GM12878 (cell line): Measurements from ENCODE around the gene GRN. TPM values are rescaled to one million over a fixed set of nuclear protein-coding genes. Genes with fewer than 3 reads are reported as not detected.

Experiments
- ATAC-seq: fragments of 200-7000 bp; cut with Tn5 transposase; 3 replicates; pipeline ENCODE4 v1.9.1; 2020; ENCODE audit warnings: mild to moderate bottlenecking, moderate library complexity
- BruUV-seq: library from RNA; stranded (reverse); fragments of 400-500 nt; replicated peaks from 2 replicates; lab custom pipeline; 2021; lab: Mats Ljungman, UMichigan
- CTCF ChIA-PET: fragments of 300-600 bp; sonication (Branson Sonifier 250); formaldehyde crosslinking; extraction: SDS; loops from one replicate; lab custom pipeline; 2021; ENCODE audit warnings: inconsistent platforms; lab: Yijun Ruan, JAX
- POLR2A ChIA-PET: fragments of 350-600 bp; formaldehyde crosslinking; extraction: SDS; loops from one replicate; lab custom pipeline; 2021; ENCODE audit warnings: inconsistent platforms; lab: Charles Lee
- RAD21 ChIA-PET: fragments of 300-600 bp; sonication (Branson Sonifier 250); formaldehyde crosslinking; loops from one replicate; lab custom pipeline; 2023; ENCODE audit warnings: antibody characterized with exemption; ENCODE audit not compliant: unreplicated experiment; lab: Charles Lee
- SMC1A ChIA-PET: fragments of 300-600 bp; sonication (Branson Sonifier 250); formaldehyde crosslinking; loops from one replicate; lab custom pipeline; 2023; ENCODE audit not compliant: unreplicated experiment, uncharacterized antibody; lab: Charles Lee
- DNase-seq: peaks from one replicate; pipeline ENCODE4 v3.0.0-alpha.2; 2011; ENCODE audit warnings: low read depth, low spot score
- FAIRE-seq: peaks from 3 replicates; lab custom pipeline; 2011; peaks lifted over from hg19 to GRCh38; lab: Jason Lieb, UNC
- H2AFZ ChIP-seq: 2 replicates; pipeline ENCODE4 v1.6.0; 2011; ENCODE audit warnings: low read depth, low read length, control low read depth; ENCODE audit not compliant: control insufficient read depth
- H3K27ac ChIP-seq: 2 replicates; pipeline ENCODE4 v1.5.1; 2011; ENCODE audit warnings: control low read depth; ENCODE audit not compliant: control insufficient read depth, insufficient read depth
- H3K27me3 ChIP-seq, 2 experiments: replicated peaks in 1 of 2; 2 replicates each; pipeline versions ENCODE4 v1.6.0 to v1.6.1; 2011; ENCODE audit warnings: low read length in 1 of 2; ENCODE audit not compliant: control insufficient read depth in 2 of 2, insufficient read depth in 2 of 2
- H3K36me3 ChIP-seq, 2 experiments: 2 replicates each; pipeline ENCODE4 v1.5.1; 2011; ENCODE audit warnings: low read length in 1 of 2; ENCODE audit not compliant: control insufficient read depth in 2 of 2, insufficient read depth in 2 of 2
- H3K4me1 ChIP-seq: 2 replicates; pipeline ENCODE4 v1.6.1; 2011; ENCODE audit warnings: mild to moderate bottlenecking, low read length, moderate library complexity, mixed read lengths; ENCODE audit not compliant: control insufficient read depth, insufficient read depth
- H3K4me2 ChIP-seq: 2 replicates; pipeline ENCODE4 v1.6.0; 2011; ENCODE audit warnings: control low read depth; ENCODE audit not compliant: control insufficient read depth, insufficient read depth
- H3K4me3 ChIP-seq: fragments of 200-600 bp; sonication (generic); 2 replicates; pipeline ENCODE4 v1.5.1; 2016
- H3K79me2 ChIP-seq: 2 replicates; pipeline ENCODE4 v1.6.0; 2011; ENCODE audit warnings: low read length; ENCODE audit not compliant: control insufficient read depth, insufficient read depth
- H3K9ac ChIP-seq: 2 replicates; pipeline ENCODE4 v1.8.0; 2011; ENCODE audit warnings: low read length, control low read depth, mixed read lengths; ENCODE audit not compliant: control insufficient read depth, insufficient read depth
- H3K9me3 ChIP-seq: replicated peaks from 3 replicates; pipeline ENCODE4 v1.5.1; 2011; ENCODE audit warnings: mild to moderate bottlenecking, low read length; ENCODE audit not compliant: control insufficient read depth, insufficient read depth
- H4K20me1 ChIP-seq: 2 replicates; pipeline ENCODE4 v1.6.0; 2011; ENCODE audit not compliant: control insufficient read depth, insufficient read depth
- BRCA1 ChIP-seq: IDR thresholded peaks from 2 replicates; pipeline ENCODE4 v1.6.1; 2011; ENCODE audit warnings: low read depth, low read length, improper control_type of control experiment
- EGR1 ChIP-seq, 2 experiments: IDR thresholded peaks; 1 replicate in 1 of 2; 2 replicates in 1 of 2; pipeline ENCODE4 v1.6.1; 2011 to 2012; ENCODE audit warnings: low read depth in 2 of 2, low read length in 2 of 2, borderline replicate concordance in 1 of 2, mild to moderate bottlenecking in 1 of 2, moderate library complexity in 1 of 2
- MEF2B ChIP-seq: fragments of 450-650 bp; IDR thresholded peaks from 2 replicates; pipeline ENCODE4 v1.6.1; 2018; ENCODE audit warnings: mild to moderate bottlenecking, moderate library complexity; ENCODE audit not compliant: partially characterized antibody, poor library complexity, severe bottlenecking
- MTA2 ChIP-seq: fragments of 450-650 bp; IDR thresholded peaks from 2 replicates; pipeline ENCODE4 v1.6.1; 2016; ENCODE audit warnings: low read depth, mild to moderate bottlenecking, moderate library complexity
- NFXL1 ChIP-seq: fragments of 450-650 bp; IDR thresholded peaks from 2 replicates; pipeline ENCODE4 v1.6.1; 2017; ENCODE audit warnings: antibody characterized with exemption, mild to moderate bottlenecking, borderline replicate concordance
- NFYA ChIP-seq: IDR thresholded peaks from 2 replicates; pipeline ENCODE4 v1.6.1; 2011; ENCODE audit warnings: low read depth, mild to moderate bottlenecking, low read length, improper control_type of control experiment, borderline replicate concordance
- SREBF2 ChIP-seq: IDR thresholded peaks from 2 replicates; pipeline ENCODE4 v1.6.1; 2012; ENCODE audit warnings: mild to moderate bottlenecking, low read length
- TCF3 ChIP-seq: IDR thresholded peaks from 2 replicates; pipeline ENCODE4 v1.6.1; 2012; ENCODE audit warnings: low read depth, mild to moderate bottlenecking, low read length, borderline replicate concordance; ENCODE audit not compliant: insufficient read depth
- TCF7 ChIP-seq: IDR thresholded peaks from 2 replicates; pipeline ENCODE4 v1.6.1; 2014; ENCODE audit warnings: antibody characterized with exemption, borderline replicate concordance
- ZNF274 ChIP-seq: IDR thresholded peaks from one replicate; pipeline ENCODE4 v1.8.0; 2011; ENCODE audit not compliant: insufficient read length, insufficient read depth
- ZZZ3 ChIP-seq: IDR thresholded peaks from 2 replicates; pipeline ENCODE4 v1.6.1; 2011; ENCODE audit warnings: low read depth; ENCODE audit not compliant: control insufficient read depth, insufficient read length
- WGBS: methylation state at CpG from one replicate; pipeline ENCODE4 v1.1.6; 2016; ENCODE audit warnings: low lambda C conversion rate; ENCODE audit not compliant: insufficient replicate concordance, insufficient coverage; ENCODE audit errors: missing lambda C conversion rate; 5-methylcytosine and 5-hydroxymethylcytosine counted together
- in situ Hi-C: fragments of 300-500 bp; cut with MboI; formaldehyde crosslinking; loops from 9 replicates; pipeline ENCODE4 v1.14.3; 2018; ENCODE audit warnings: mixed read lengths
- intact Hi-C: fragments of 100-400 bp; cut with micrococcal nuclease; formaldehyde crosslinking; loops from one replicate; pipeline ENCODE4 v1.14.2; 2022; ENCODE audit not compliant: unreplicated experiment
- polyA plus RNA-seq, 11 experiments: library from polyadenylated mRNA; depleted of rRNA in 4 of 11; unstranded in 6 of 11; stranded (reverse) in 5 of 11; fragments of >200 nt; fragmentation: Nextera tagmentation in 4 of 11; fragmentation: Illumina TruSeq in 1 of 11; extraction: Ambion mirVana in 4 of 11; extraction: Trizol in 1 of 11; gene quantifications; 1 replicate in 1 of 11; 2 replicates in 10 of 11; pipeline versions ENCODE4 v1.2.1 to v1.2.3, GENCODE V29; 2011 to 2016; ENCODE audit warnings: inconsistent platforms in 2 of 11, missing spikeins in 2 of 11, low read depth in 1 of 11
- total RNA-seq, 4 experiments: library from RNA; depleted of rRNA in 3 of 4; stranded (reverse); fragments of >200 nt in 3 of 4; fragmentation: Illumina TruSeq in 1 of 4; extraction: Trizol in 1 of 4; gene quantifications; 2 replicates each; pipeline versions ENCODE4 v1.2.1 to v1.2.3, GENCODE V29; 2013 to 2021
- TF ChIP-seq, protein P1 (sequence below): fragments of 150-350 bp; IDR thresholded peaks from 2 replicates; pipeline ENCODE4 v1.6.1; 2016; ENCODE audit warnings: low read depth, low read length

GRN gene
- total and polyA plus RNA-seq, 10 of the 15 experiments (the other 5 are each of a cell fraction or from before 2014, with no cell fraction given), result 22.3 to 389 (median 139) TPM

DNA sequence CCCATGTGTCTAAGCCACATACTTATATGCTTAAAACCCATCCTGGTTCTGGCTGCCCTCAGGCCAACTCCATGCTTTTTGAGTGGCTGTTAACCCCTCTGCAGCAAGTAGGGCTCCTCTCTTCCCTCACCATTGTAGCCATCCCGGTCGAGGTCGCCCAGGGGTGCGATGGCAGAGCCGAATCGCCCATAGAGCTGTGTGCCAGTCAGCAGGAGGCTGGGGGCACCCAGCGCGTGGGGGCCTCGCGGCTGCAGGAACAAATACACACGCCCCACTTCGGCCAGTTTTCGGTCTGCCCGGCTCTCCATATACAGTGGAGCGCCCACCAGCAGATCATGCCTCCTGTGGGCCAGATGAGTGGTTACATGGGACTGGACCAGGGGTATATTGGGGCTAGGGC lies 38.3 kb downstream of the GRN start:
- Histone ChIP-seq H3K9me3 (no peaks in the 10 kb centered on the region), H3K79me2 (no peaks in the 10 kb centered on the region), H3K27ac (no peak overlapping the region), H4K20me1 (no peaks in the 10 kb centered on the region), H3K36me3 (no peaks in the 10 kb centered on the region), H3K4me1 (no peaks in the 10 kb centered on the region), H3K27me3 (no peaks in the 10 kb centered on the region; a peak in 2 of 4 replicates), H3K4me2 (no peak overlapping the region), H2AFZ (no peak overlapping the region), H3K4me3 (no peak overlapping the region), H3K9ac (no peak overlapping the region)
- POLR2A ChIA-PET, result no interaction called here
- no TSS peak for BruUV-seq
- SMC1A ChIA-PET, result no interaction called here
- no peak for ATAC-seq
- no peak for DNase-seq
- CTCF ChIA-PET, result no interaction called here
- intact Hi-C loops, result no loop called here
- no peak for TF ChIP-seq NFXL1
- TF ChIP-seq ZNF274, result no peak
- TF ChIP-seq EGR1 (IDR thresholded peaks at IDR 0.05; ENCODE audit: borderline replicate concordance in 1 of 2, low read depth in 2 of 2, low read length in 2 of 2), result no peak
- TF ChIP-seq SREBF2, result no peak
- TF ChIP-seq BRCA1, result no peak
- TF ChIP-seq MEF2B, result no peak
- TF ChIP-seq MTA2, result no peak
- no peak for TF ChIP-seq TCF7
- in situ Hi-C loops, result no loop called here
- 81% methylated on average over 15 of the region's 15 CpGs for WGBS
- RAD21 ChIA-PET, result interaction anchor here (0.6 kb wide), 1 partner anchor 1316 kb away, joined by 5 read pairs; no protein-coding TSS in a partner anchor
- no peak for FAIRE-seq

DNA sequence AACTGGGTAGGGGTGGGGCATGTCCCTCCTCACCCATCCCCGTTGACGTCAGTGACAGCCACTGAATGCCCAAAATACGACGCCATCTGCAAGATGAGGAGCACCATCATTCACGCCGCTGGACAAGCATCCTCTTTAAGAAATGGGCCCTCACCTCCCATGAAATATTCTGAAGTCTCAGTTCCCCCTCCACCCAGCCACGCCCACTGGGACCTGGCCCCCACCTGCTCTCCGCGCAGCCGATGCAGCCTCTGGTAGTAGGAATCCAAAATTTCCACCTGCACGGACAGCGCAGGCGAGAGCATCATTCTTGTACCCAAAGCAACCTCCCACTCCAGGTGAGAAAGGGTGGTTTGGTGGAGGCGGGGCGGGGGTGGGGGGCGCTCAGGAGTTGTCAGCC lies 38.8 kb downstream of the GRN start:
- no peaks in the 10 kb centered on the region; a peak in 2 of 4 replicates for H3K27me3 ChIP-seq
- TF ChIP-seq TCF3 (no peak), ZZZ3 (no peak), NFYA (no peak)
- TF ChIP-seq, protein P1, sequence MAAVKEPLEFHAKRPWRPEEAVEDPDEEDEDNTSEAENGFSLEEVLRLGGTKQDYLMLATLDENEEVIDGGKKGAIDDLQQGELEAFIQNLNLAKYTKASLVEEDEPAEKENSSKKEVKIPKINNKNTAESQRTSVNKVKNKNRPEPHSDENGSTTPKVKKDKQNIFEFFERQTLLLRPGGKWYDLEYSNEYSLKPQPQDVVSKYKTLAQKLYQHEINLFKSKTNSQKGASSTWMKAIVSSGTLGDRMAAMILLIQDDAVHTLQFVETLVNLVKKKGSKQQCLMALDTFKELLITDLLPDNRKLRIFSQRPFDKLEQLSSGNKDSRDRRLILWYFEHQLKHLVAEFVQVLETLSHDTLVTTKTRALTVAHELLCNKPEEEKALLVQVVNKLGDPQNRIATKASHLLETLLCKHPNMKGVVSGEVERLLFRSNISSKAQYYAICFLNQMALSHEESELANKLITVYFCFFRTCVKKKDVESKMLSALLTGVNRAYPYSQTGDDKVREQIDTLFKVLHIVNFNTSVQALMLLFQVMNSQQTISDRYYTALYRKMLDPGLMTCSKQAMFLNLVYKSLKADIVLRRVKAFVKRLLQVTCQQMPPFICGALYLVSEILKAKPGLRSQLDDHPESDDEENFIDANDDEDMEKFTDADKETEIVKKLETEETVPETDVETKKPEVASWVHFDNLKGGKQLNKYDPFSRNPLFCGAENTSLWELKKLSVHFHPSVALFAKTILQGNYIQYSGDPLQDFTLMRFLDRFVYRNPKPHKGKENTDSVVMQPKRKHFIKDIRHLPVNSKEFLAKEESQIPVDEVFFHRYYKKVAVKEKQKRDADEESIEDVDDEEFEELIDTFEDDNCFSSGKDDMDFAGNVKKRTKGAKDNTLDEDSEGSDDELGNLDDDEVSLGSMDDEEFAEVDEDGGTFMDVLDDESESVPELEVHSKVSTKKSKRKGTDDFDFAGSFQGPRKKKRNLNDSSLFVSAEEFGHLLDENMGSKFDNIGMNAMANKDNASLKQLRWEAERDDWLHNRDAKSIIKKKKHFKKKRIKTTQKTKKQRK, result no peak

More for the DNA sequence above, 38.8 kb downstream of the GRN start:
- Histone ChIP-seq H3K9ac (no peak overlapping the region), H3K4me1 (no peaks in the 10 kb centered on the region), H2AFZ (no peak overlapping the region), H4K20me1 (no peaks in the 10 kb centered on the region), H3K4me2 (no peak overlapping the region), H3K27ac (no peak overlapping the region), H3K4me3 (no peak overlapping the region), H3K9me3 (no peaks in the 10 kb centered on the region), H3K36me3 (no peaks in the 10 kb centered on the region), H3K79me2 (no peaks in the 10 kb centered on the region)
- no peak for DNase-seq
- no TSS peak for BruUV-seq
- FAIRE-seq, result no peak
- RAD21 ChIA-PET, result no interaction called here
- intact Hi-C loops (no loop called here), in situ Hi-C loops (no loop called here)
- whole genome bisulfite sequencing, result 62% methylated on average over 15 of the region's 16 CpGs
- POLR2A ChIA-PET, result no interaction called here
- ATAC-seq, result no peak
- CTCF ChIA-PET, result no interaction called here
- SMC1A ChIA-PET, result no interaction called here
